ENCODE results near the gene PRR16.

DNA sequence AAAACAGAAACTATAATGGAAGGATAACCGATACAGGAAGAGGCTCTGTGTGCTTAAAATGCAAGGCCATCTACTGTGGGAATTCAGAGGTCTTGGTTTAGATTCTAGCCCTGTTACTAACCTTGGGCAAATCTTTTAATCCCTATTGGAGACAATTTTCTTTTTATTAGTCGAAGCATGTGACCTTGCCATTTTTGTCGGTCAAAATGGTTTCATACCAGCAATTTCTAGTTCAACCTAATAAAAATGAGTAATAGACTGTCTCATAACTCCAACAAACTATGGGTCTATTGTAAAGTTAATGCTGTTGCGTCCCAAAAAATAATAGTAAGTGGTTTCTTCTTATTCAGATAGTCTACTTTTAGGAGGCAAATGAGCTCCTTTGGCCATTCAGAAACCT lies 38.4 kb downstream of the PRR16 start:
- TF ChIP-seq FOXM1 (IDR thresholded peaks at IDR 0.05; ENCODE audit: borderline replicate concordance) (no peak), SP1 (IDR thresholded peaks at IDR 0.05) (no peak), BHLHE40 (IDR thresholded peaks at IDR 0.05; ENCODE audit: borderline replicate concordance) (no peak), CTBP1 (IDR thresholded peaks at IDR 0.05; ENCODE audit: borderline replicate concordance) (no peak), FOXA1 (IDR thresholded peaks at IDR 0.05) (no peak), ELF4 (IDR thresholded peaks at IDR 0.05) (no peak), ZNF384 (IDR thresholded peaks at IDR 0.05) (no peak)

Data from HEK293T (cell line).